ENCODE measurements around the gene UBE2J2. TPM values are rescaled to one million over a fixed set of nuclear protein-coding genes. Genes with fewer than 3 reads are reported as not detected.

Gene UBE2J2
- total and polyA plus RNA-seq, 4 experiments from 2014 or later: 79.4 to 96.7 (median 87.8) TPM

DNA sequence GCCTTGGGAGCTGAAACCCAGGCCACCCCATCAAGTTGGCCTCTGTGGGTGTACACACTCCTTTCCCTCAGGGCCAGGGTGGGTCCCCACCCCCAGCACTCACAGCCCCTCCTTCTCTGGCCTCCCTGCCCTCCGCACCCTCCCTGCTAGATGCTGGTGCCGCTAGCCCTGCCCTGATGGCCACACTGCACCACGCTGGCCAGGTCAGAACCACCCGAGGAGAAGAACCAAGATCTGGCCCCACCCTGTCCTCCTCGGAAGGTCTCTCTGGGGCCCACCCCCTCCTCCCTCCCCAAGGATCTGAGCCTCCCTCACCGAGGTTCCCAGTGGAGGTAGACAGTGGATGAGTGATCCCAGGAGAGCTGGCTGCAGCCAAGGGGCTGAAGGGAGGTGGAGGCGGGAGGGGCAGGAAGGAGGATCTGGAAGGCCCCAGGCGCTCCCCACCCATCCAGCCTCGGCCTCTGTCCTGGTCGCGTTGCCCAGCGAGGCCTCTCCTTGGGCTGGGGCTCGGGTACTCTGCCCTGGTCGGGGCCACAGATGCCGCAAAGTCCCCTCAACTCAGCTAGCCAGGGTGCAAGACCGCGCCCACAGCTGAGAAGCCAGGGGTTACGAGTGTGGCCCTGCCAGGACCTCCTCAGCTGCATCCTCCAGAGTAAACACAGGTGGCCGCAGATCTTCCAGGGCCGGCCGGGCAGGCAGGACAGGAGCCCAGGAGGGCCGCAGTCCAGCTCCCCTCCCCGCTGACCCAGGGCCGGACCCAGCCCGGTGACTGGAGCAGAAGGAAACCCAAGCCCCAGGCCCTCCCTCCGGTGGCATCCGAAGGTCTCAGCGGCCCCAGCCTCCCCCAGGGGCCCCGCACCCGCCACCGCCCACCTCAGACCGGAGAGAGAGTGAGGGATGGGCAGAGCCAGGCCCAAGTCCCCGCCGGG lies 36.4 kb downstream of the UBE2J2 start:
- intact Hi-C loops (cut with micrococcal nuclease): no loop called here
- H3K9me3 Mint-ChIP-seq: no peaks in the 10 kb centered on the region
- ChIA-PET CTCF (ENCODE audit: partially characterized antibody) (interaction anchor here (1.8 kb wide), 1 partner anchor 115 kb away, joined by 5 read pairs; no protein-coding TSS in a partner anchor), POLR2A (ENCODE audit: partially characterized antibody) (interaction anchor here (0.6 to 0.7 kb wide), 2 partner anchors 9 to 119 kb away, joined by 3 read pairs; no protein-coding TSS in a partner anchor)
- DNase-seq: no peak
- Histone ChIP-seq H3K27ac (ENCODE audit: low read depth, low read length) (no peak overlapping the region), H3K4me3 (ENCODE audit: low read length in 2 of 2) (no peak overlapping the region), H3K36me3 (ENCODE audit: insufficient read depth, low read length) (no peaks in the 10 kb centered on the region), H3K4me1 (ENCODE audit: insufficient read depth, low read length) (peaks cover 19% of the 10 kb centered on the region), H3K27me3 (ENCODE audit: insufficient read depth, low read length) (no peaks in the 10 kb centered on the region), H3K9me3 (ENCODE audit: control insufficient read depth in 1 of 2, low read length in 2 of 2) (no peaks in the 10 kb centered on the region)
- H3K36me3 Mint-ChIP-seq: peaks cover 0 to 6% of the 10 kb centered on the region in 2 donors
- H3K4me3 Mint-ChIP-seq: no peak overlapping the region
- H3K27me3 Mint-ChIP-seq: no peaks in the 10 kb centered on the region
- H3K4me1 Mint-ChIP-seq: peaks cover 4 to 21% (median 14%) of the 10 kb centered on the region in 4 donors
- no peak overlapping the region for H3K27ac Mint-ChIP-seq

- H3K36me3 Mint-ChIP-seq: peaks cover 0 to 7% of the 10 kb centered on the region in 2 donors
- peaks cover 4 to 21% (median 14%) of the 10 kb centered on the region in 4 donors for H3K4me1 Mint-ChIP-seq
- ChIA-PET CTCF (ENCODE audit: partially characterized antibody) (no interaction called here), POLR2A (ENCODE audit: partially characterized antibody) (no interaction called here)
- Histone ChIP-seq H3K4me1 (ENCODE audit: insufficient read depth, low read length) (peaks cover 19% of the 10 kb centered on the region), H3K9me3 (ENCODE audit: control insufficient read depth in 1 of 2, low read length in 2 of 2) (no peaks in the 10 kb centered on the region), H3K4me3 (ENCODE audit: low read length in 2 of 2) (no peak overlapping the region), H3K27me3 (ENCODE audit: insufficient read depth, low read length) (no peaks in the 10 kb centered on the region), H3K36me3 (ENCODE audit: insufficient read depth, low read length) (no peaks in the 10 kb centered on the region), H3K27ac (ENCODE audit: low read depth, low read length) (no peak overlapping the region)
- H3K9me3 Mint-ChIP-seq: peaks cover 0 to 1% (median 0%) of the 10 kb centered on the region in 8 donors
- no peak overlapping the region for H3K27ac Mint-ChIP-seq
- DNase-seq: no peak
- intact Hi-C loops (cut with micrococcal nuclease): no loop called here
- no peaks in the 10 kb centered on the region for H3K27me3 Mint-ChIP-seq
- H3K4me3 Mint-ChIP-seq: no peak overlapping the region
These were observed 37.4 kb downstream of the UBE2J2 start for GRCh38 chr1:1236176-1236763.

GRCh38 chr1:1235016-1235744 lies 38.5 kb downstream of the UBE2J2 start:
- Histone ChIP-seq H3K27ac (ENCODE audit: low read depth, low read length) (no peak overlapping the region), H3K4me3 (ENCODE audit: low read length in 2 of 2) (no peak overlapping the region), H3K27me3 (ENCODE audit: insufficient read depth, low read length) (no peaks in the 10 kb centered on the region), H3K9me3 (ENCODE audit: control insufficient read depth in 1 of 2, low read length in 2 of 2) (no peaks in the 10 kb centered on the region), H3K4me1 (ENCODE audit: insufficient read depth, low read length) (peaks cover 29% of the 10 kb centered on the region), H3K36me3 (ENCODE audit: insufficient read depth, low read length) (no peaks in the 10 kb centered on the region)
- no peaks in the 10 kb centered on the region for H3K27me3 Mint-ChIP-seq
- H3K27ac Mint-ChIP-seq: peak overlapping the region in 1 of 7 donors; percentile 55
- peak overlapping the region in 2 of 8 donors; percentile 43 to 70 for H3K4me3 Mint-ChIP-seq
- ChIA-PET POLR2A (ENCODE audit: partially characterized antibody) (no interaction called here), CTCF (ENCODE audit: partially characterized antibody) (no interaction called here)
- H3K9me3 Mint-ChIP-seq: peaks cover 0 to 4% (median 0%) of the 10 kb centered on the region in 8 donors
- DNase-seq: no peak
- H3K36me3 Mint-ChIP-seq: peaks cover 0 to 15% of the 10 kb centered on the region in 2 donors
- H3K4me1 Mint-ChIP-seq: peaks cover 10 to 31% (median 21%) of the 10 kb centered on the region in 4 donors
- intact Hi-C loops (cut with micrococcal nuclease): no loop called here

- H3K36me3 ChIP-seq (ENCODE audit: insufficient read depth, low read length): no peaks in the 10 kb centered on the region
- H3K27me3 ChIP-seq (ENCODE audit: insufficient read depth, low read length): no peaks in the 10 kb centered on the region
- ChIA-PET POLR2A (ENCODE audit: partially characterized antibody) (no interaction called here), CTCF (ENCODE audit: partially characterized antibody) (interaction anchor here (1.0 kb wide), 1 partner anchor 112 kb away, joined by 3 read pairs; no protein-coding TSS in a partner anchor)
- peaks cover 38% of the 10 kb centered on the region for H3K4me1 ChIP-seq (ENCODE audit: insufficient read depth, low read length)
- H3K4me1 Mint-ChIP-seq: peaks cover 15 to 40% (median 28%) of the 10 kb centered on the region in 4 donors
- peak overlapping the region; percentile 34 to 85 (median 75) for H3K4me3 Mint-ChIP-seq
- intact Hi-C loops (cut with micrococcal nuclease): loop anchor here (5.0 kb wide), 1 partner anchor 97 kb away; no protein-coding TSS in a partner anchor
- no peaks in the 10 kb centered on the region for H3K9me3 ChIP-seq (ENCODE audit: control insufficient read depth in 1 of 2, low read length in 2 of 2)
- no peak for DNase-seq
- no peak overlapping the region for H3K27ac ChIP-seq (ENCODE audit: low read depth, low read length)
- H3K27ac Mint-ChIP-seq: peak overlapping the region in 5 of 7 donors; percentile 18 to 60 (median 37)
- H3K27me3 Mint-ChIP-seq: no peaks in the 10 kb centered on the region
- peaks cover 0 to 4% (median 0%) of the 10 kb centered on the region in 8 donors for H3K9me3 Mint-ChIP-seq
- no peak overlapping the region for H3K4me3 ChIP-seq (ENCODE audit: low read length in 2 of 2)
- H3K36me3 Mint-ChIP-seq: peaks cover 5 to 21% of the 10 kb centered on the region in 2 donors
These were observed 39.4 kb downstream of the UBE2J2 start for GRCh38 chr1:1234180-1234808.

- H3K27me3 Mint-ChIP-seq: no peaks in the 10 kb centered on the region
- DNase-seq: no peak
- POLR2A ChIA-PET (ENCODE audit: partially characterized antibody): interaction anchor here (1.5 kb wide), 1 partner anchor 166 kb away, joined by 3 read pairs; the partner anchor contains the start of gene CCNL2
- H3K27ac ChIP-seq (ENCODE audit: low read depth, low read length): no peak overlapping the region
- no peak overlapping the region for H3K4me3 ChIP-seq (ENCODE audit: low read length in 2 of 2)
- H3K36me3 ChIP-seq (ENCODE audit: insufficient read depth, low read length): peaks cover 7% of the 10 kb centered on the region
- H3K27me3 ChIP-seq (ENCODE audit: insufficient read depth, low read length): no peaks in the 10 kb centered on the region
- peaks cover 39% of the 10 kb centered on the region for H3K4me1 ChIP-seq (ENCODE audit: insufficient read depth, low read length)
- intact Hi-C loops (cut with micrococcal nuclease): loop anchor here (5.0 kb wide), 1 partner anchor 96 kb away; no protein-coding TSS in a partner anchor
- H3K4me1 Mint-ChIP-seq: peaks cover 15 to 48% (median 30%) of the 10 kb centered on the region in 4 donors
- peak overlapping the region in 6 of 7 donors; percentile 47 to 88 (median 74) for H3K27ac Mint-ChIP-seq
- H3K36me3 Mint-ChIP-seq: peaks cover 5 to 27% of the 10 kb centered on the region in 2 donors
- H3K9me3 Mint-ChIP-seq: peaks cover 0 to 4% (median 0%) of the 10 kb centered on the region in 8 donors
- CTCF ChIA-PET (ENCODE audit: partially characterized antibody): interaction anchor here (1.0 kb wide), 1 partner anchor 111 kb away, joined by 3 read pairs; no protein-coding TSS in a partner anchor
- no peaks in the 10 kb centered on the region for H3K9me3 ChIP-seq (ENCODE audit: control insufficient read depth in 1 of 2, low read length in 2 of 2)
- H3K4me3 Mint-ChIP-seq: peak overlapping the region; percentile 65 to 85 (median 78)
These were observed 40.1 kb downstream of the UBE2J2 start for GRCh38 chr1:1233567-1233892.

- intact Hi-C loops (cut with micrococcal nuclease): loop anchor here (1.0 to 5.0 kb wide), 3 partner anchors 40 to 96 kb away; partner anchors contain the start of genes PUSL1 and UBE2J2
- no peak overlapping the region for H3K27ac ChIP-seq (ENCODE audit: low read depth, low read length)
- peaks cover 5 to 27% of the 10 kb centered on the region in 2 donors for H3K36me3 Mint-ChIP-seq
- no peaks in the 10 kb centered on the region for H3K9me3 ChIP-seq (ENCODE audit: control insufficient read depth in 1 of 2, low read length in 2 of 2)
- POLR2A ChIA-PET (ENCODE audit: partially characterized antibody): interaction anchor here (1.1 to 2.4 kb wide), 5 partner anchors 16 to 166 kb away, joined by 3 to 19 read pairs (median 3); partner anchors contain the start of genes CCNL2 and TNFRSF18
- H3K27ac Mint-ChIP-seq: peak overlapping the region; percentile 47 to 88 (median 71)
- peaks cover 0 to 4% (median 0%) of the 10 kb centered on the region in 8 donors for H3K9me3 Mint-ChIP-seq
- peaks cover 12% of the 10 kb centered on the region for H3K36me3 ChIP-seq (ENCODE audit: insufficient read depth, low read length)
- H3K27me3 Mint-ChIP-seq: no peaks in the 10 kb centered on the region
- H3K4me1 ChIP-seq (ENCODE audit: insufficient read depth, low read length): peaks cover 39% of the 10 kb centered on the region
- no peaks in the 10 kb centered on the region for H3K27me3 ChIP-seq (ENCODE audit: insufficient read depth, low read length)
- peak overlapping the region; percentile 65 to 85 (median 78) for H3K4me3 Mint-ChIP-seq
- no peak overlapping the region for H3K4me3 ChIP-seq (ENCODE audit: low read length in 2 of 2)
- DNase-seq: no peak
- CTCF ChIA-PET (ENCODE audit: partially characterized antibody): no interaction called here
- H3K4me1 Mint-ChIP-seq: peaks cover 15 to 49% (median 30%) of the 10 kb centered on the region in 4 donors
These were observed 40.7 kb downstream of the UBE2J2 start for GRCh38 chr1:1232796-1233566.

Measured in CD4-positive, alpha-beta memory T cell (primary cell).